Measurements from ENCODE around the gene MPND.

MPND gene

GRCh38 chr19:4374498-4375163 is 31.3 kb downstream of the MPND start:
- TF ChIP-seq ZFX (IDR thresholded peaks at IDR 0.05): no peak
- TF ChIP-seq CTCF (conservative IDR thresholded peaks at IDR 0.05): no peak
- H3K27ac ChIP-seq: no peak overlapping the region; the same call in 1 of the 2 replicates

DNA sequence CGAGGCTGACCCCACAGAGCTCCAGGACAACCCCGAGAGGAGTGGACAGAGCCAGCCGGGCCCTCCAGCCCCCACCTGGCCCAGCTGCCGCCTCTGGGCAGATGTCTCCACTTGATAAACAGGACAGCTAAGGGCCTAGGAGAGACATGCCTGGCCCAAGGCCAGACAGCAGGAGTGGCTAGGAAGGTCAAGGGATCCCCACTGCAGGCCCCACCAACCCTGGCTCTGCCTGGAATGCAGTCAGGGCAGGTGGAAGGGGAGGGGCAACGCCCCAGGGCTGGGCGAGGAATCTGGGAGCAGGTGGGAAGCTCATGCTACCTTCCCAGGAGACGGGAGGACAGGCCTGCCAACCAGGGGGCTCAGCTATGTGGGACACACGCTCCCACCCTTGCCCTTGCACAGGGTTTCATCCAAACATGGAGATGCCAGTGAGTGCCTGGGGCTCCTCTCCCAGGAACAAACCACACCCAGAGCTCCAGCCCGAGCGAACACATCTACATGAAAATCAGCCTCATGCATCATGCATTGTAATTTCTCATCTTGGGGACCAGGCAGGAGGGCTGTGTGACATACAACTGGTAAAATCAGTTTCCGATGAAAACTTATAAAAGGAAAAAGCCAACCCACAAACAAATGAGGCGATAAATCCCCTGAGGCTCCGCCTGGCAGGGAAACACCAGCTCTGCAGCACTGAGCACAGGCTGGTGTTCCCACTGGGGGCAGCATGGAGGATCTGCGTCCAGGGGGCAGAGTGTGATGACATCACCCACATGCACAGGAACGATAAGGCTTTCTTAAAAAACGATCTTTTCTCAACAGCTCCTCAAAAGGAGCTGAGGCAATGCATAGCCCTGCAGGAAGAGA is 32.0 kb downstream of the MPND start:
- no peak overlapping the region; the same call in 1 of the 2 replicates for H3K27ac ChIP-seq
- no peak for TF ChIP-seq CTCF (conservative IDR thresholded peaks at IDR 0.05)
- TF ChIP-seq ZFX (IDR thresholded peaks at IDR 0.05): no peak

GRCh38 chr19:4376028-4376670 is 32.8 kb downstream of the MPND start:
- H3K27ac ChIP-seq: no peak overlapping the region
- no peak for TF ChIP-seq ZFX (IDR thresholded peaks at IDR 0.05)
- TF ChIP-seq CTCF (conservative IDR thresholded peaks at IDR 0.05): no peak

- H3K27ac ChIP-seq: no peak overlapping the region
These were observed 33.3 kb downstream of the MPND start for GRCh38 chr19:4376671-4376990.

GRCh38 chr19:4376991-4377781 is 33.8 kb downstream of the MPND start:
- H3K27ac ChIP-seq: no peak overlapping the region
- no peak for TF ChIP-seq ZFX (IDR thresholded peaks at IDR 0.05)
- no peak for TF ChIP-seq CTCF (conservative IDR thresholded peaks at IDR 0.05)

More at GRCh38 chr19:4376671-4376990, 33.3 kb downstream of the MPND start:
- no peak for TF ChIP-seq ZFX (IDR thresholded peaks at IDR 0.05)
- no peak for TF ChIP-seq CTCF (conservative IDR thresholded peaks at IDR 0.05)

GRCh38 chr19:4378886-4379285 is 35.5 kb downstream of the MPND start:
- no peak overlapping the region for H3K27ac ChIP-seq
- TF ChIP-seq ZFX (IDR thresholded peaks at IDR 0.05) (no peak), CTCF (conservative IDR thresholded peaks at IDR 0.05) (no peak)
